PC-9 (cell line): Measurements from ENCODE around the gene CRYBG1. TPM values are rescaled to one million over a fixed set of nuclear protein-coding genes. Genes with fewer than 3 reads are reported as not detected.

Source experiments
- BruUV-seq: library from RNA; stranded (reverse); fragments of 400-500 nt; replicated peaks from 2 replicates; lab custom pipeline; 2021; lab: Mats Ljungman, UMichigan
- CTCF ChIA-PET: fragments of 300-600 bp; sonication (Branson Sonifier 250); formaldehyde crosslinking; loops from one replicate; lab custom pipeline; 2022; ENCODE audit warnings: antibody characterized with exemption; lab: Charles Lee
- POLR2A ChIA-PET: fragments of 300-600 bp; sonication (Branson Sonifier 250); formaldehyde crosslinking; loops from one replicate; lab custom pipeline; 2022; ENCODE audit warnings: antibody characterized with exemption; ENCODE audit not compliant: unreplicated experiment; lab: Charles Lee
- DNase-seq, 2 experiments: peaks; one replicate each; pipeline versions ENCODE4 v3.0.0 to v3.0.0-alpha.2; 2015 to 2022; ENCODE audit warnings: mixed read lengths in 1 of 2
- H2AFZ ChIP-seq: fragments of 200-600 bp; sonication (generic); 2 replicates; pipeline ENCODE4 v1.8.1; 2017; ENCODE audit warnings: antibody characterized with exemption
- H3F3A ChIP-seq: fragments of 200-600 bp; sonication (generic); 2 replicates; pipeline ENCODE4 v1.8.1; 2017; ENCODE audit warnings: antibody characterized with exemption, mild to moderate bottlenecking, low read depth; ENCODE audit not compliant: insufficient read depth
- H3K27ac ChIP-seq: fragments of 200-600 bp; sonication (generic); 2 replicates; pipeline ENCODE4 v1.6.1; 2016; ENCODE audit warnings: mixed run types
- H3K27me3 ChIP-seq: fragments of 200-600 bp; sonication (generic); 2 replicates; pipeline ENCODE4 v1.6.1; 2016; ENCODE audit warnings: low read depth, mixed run types; ENCODE audit not compliant: insufficient read depth
- H3K36me3 ChIP-seq: fragments of 200-600 bp; sonication (generic); 2 replicates; pipeline ENCODE4 v1.6.1; 2016; ENCODE audit warnings: low read depth, mixed run types
- H3K4me1 ChIP-seq: fragments of 200-600 bp; sonication (generic); replicated peaks from 2 replicates; pipeline ENCODE4 v1.6.1; 2016; ENCODE audit warnings: mixed run types; ENCODE audit not compliant: insufficient read depth
- H3K4me2 ChIP-seq: fragments of 200-600 bp; sonication (generic); 2 replicates; pipeline ENCODE4 v1.6.1; 2017; ENCODE audit warnings: mixed run types
- H3K4me3 ChIP-seq: fragments of 200-600 bp; sonication (generic); 2 replicates; pipeline ENCODE4 v1.6.1; 2016; ENCODE audit warnings: mixed run types
- H3K79me2 ChIP-seq: fragments of 200-600 bp; sonication (generic); 2 replicates; pipeline ENCODE4 v1.6.1; 2017; ENCODE audit warnings: low read depth, mixed run types
- H3K9me2 ChIP-seq: fragments of 200-600 bp; sonication (generic); 2 replicates; pipeline ENCODE4 v1.8.1; 2017; ENCODE audit warnings: mild to moderate bottlenecking; ENCODE audit not compliant: insufficient read depth
- H3K9me3 ChIP-seq: fragments of 200-600 bp; sonication (generic); 2 replicates; pipeline ENCODE4 v1.8.1; 2016; ENCODE audit warnings: low read depth; ENCODE audit not compliant: insufficient read depth
- H4K20me1 ChIP-seq: fragments of 200-600 bp; sonication (generic); 2 replicates; pipeline ENCODE4 v1.8.1; 2017; ENCODE audit not compliant: insufficient read depth
- CTCF ChIP-seq: fragments of 200-600 bp; sonication (generic); conservative IDR thresholded peaks from 2 replicates; pipeline ENCODE4 v1.6.1; 2017; ENCODE audit warnings: mixed run types, antibody characterized with exemption, mild to moderate bottlenecking, moderate library complexity
- EZH2 ChIP-seq: fragments of 200-600 bp; sonication (generic); IDR thresholded peaks from 2 replicates; pipeline ENCODE4 v1.8.0; 2017; ENCODE audit warnings: antibody characterized with exemption, low read depth
- intact Hi-C: fragments of 100-400 bp; cut with micrococcal nuclease; formaldehyde crosslinking; loops from one replicate; pipeline ENCODE4 v1.10.0; 2022; ENCODE audit not compliant: unreplicated experiment
- total RNA-seq: library from RNA; stranded (reverse); gene quantifications from 2 replicates; pipeline ENCODE4 v1.2.3, GENCODE V29; 2021

CRYBG1 gene
- total RNA-seq, 1 experiment from 2014 or later, result 49.3 TPM

DNA sequence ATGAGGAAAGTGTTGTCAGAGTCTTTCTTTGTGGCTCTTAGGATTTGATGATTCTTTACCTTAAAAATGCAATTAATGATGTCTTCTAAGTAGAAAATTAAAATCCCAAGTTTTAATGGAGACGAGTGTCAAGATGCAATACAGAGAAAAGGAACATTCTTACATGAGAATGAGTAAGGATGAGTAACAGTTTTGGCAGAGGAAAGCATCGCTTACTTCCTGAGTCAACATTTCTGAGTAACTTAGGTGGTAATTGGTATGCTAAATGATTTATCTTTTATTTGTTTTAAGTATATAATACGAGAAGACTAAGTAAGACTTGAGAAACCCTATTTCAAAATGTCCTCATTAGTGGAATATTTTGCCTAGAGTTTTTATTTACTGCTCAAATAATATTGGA is 167.5 kb downstream of the CRYBG1 start:
- peak in 1 of 2 experiments; percentile 95 for DNase-seq
- Histone ChIP-seq H3K27ac (peak overlapping the region; percentile 98), H2AFZ (peak overlapping the region; percentile 62), H3K4me1 (peaks cover 54% of the 10 kb centered on the region), H3K4me2 (peak overlapping the region; percentile 69), H3K36me3 (peaks cover 23% of the 10 kb centered on the region), H3F3A (peaks cover 25% of the 10 kb centered on the region), H3K4me3 (peak overlapping the region; percentile 35; the same call in 1 of the 2 replicates), H3K27me3 (no peaks in the 10 kb centered on the region), H3K79me2 (no peaks in the 10 kb centered on the region; the same call in 1 of the 2 replicates), H3K9me3 (no peaks in the 10 kb centered on the region; the same call in 1 of the 2 replicates), H3K9me2 (0 out of 2 replicates have a peak, but pooled peaks cover 8% of the 10 kb centered on the region), H4K20me1 (no peaks in the 10 kb centered on the region)
- BruUV-seq, result no TSS peak
- intact Hi-C loops, result no loop called here
- ChIA-PET CTCF (no interaction called here), POLR2A (interaction anchor here (0.6 kb wide), 1 partner anchor 13 kb away, joined by 11 read pairs; no protein-coding TSS in a partner anchor)
- TF ChIP-seq CTCF (no peak), EZH2 (no peak)

GRCh38 chr6:106528521-106528920 is 168.0 kb downstream of the CRYBG1 start:
- intact Hi-C loops, result no loop called here
- no TSS peak for BruUV-seq
- peak overlapping the region; percentile 69 for H3K4me2 ChIP-seq
- CTCF ChIA-PET, result no interaction called here
- H3K27me3 ChIP-seq, result no peaks in the 10 kb centered on the region
- H2AFZ ChIP-seq, result peak overlapping the region; percentile 62
- peaks cover 25% of the 10 kb centered on the region for H3F3A ChIP-seq
- H3K36me3 ChIP-seq, result peaks cover 23% of the 10 kb centered on the region
- 0 out of 2 replicates have a peak, but pooled peaks cover 8% of the 10 kb centered on the region for H3K9me2 ChIP-seq
- H3K4me1 ChIP-seq, result peaks cover 55% of the 10 kb centered on the region
- peak overlapping the region; percentile 35; the same call in 1 of the 2 replicates for H3K4me3 ChIP-seq
- H3K27ac ChIP-seq, result peak overlapping the region; percentile 98
- POLR2A ChIA-PET, result no interaction called here
- DNase-seq, result no peak
- H3K9me3 ChIP-seq, result no peaks in the 10 kb centered on the region; the same call in 1 of the 2 replicates
- TF ChIP-seq CTCF (no peak), EZH2 (no peak)
- H3K79me2 ChIP-seq, result no peaks in the 10 kb centered on the region; the same call in 1 of the 2 replicates
- H4K20me1 ChIP-seq, result no peaks in the 10 kb centered on the region

DNA sequence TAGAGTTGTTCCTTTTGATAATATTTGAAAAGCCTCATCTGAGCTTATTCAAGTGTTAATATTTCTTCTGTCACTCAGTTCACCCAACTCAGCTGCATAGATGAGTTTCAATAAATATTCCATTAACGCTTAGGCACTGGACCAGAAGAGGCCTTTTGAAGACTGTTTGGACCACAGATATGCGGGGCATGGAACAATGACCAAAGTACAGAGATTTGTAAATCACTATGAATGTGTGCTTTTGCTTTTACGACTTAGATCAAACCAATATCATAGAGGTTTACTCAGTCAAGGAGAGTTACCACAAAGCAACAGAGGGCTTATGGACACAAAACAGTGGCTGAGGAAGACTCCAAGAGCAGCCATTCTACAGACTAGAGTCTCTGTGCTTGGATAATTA is 168.9 kb downstream of the CRYBG1 start:
- Histone ChIP-seq H3K9me2 (0 out of 2 replicates have a peak, but pooled peaks cover 8% of the 10 kb centered on the region), H3K4me3 (no peak overlapping the region), H3K4me2 (no peak overlapping the region), H4K20me1 (no peaks in the 10 kb centered on the region), H3K9me3 (no peaks in the 10 kb centered on the region; the same call in 1 of the 2 replicates), H3K36me3 (peaks cover 23% of the 10 kb centered on the region), H3K27me3 (no peaks in the 10 kb centered on the region), H3K4me1 (peaks cover 58% of the 10 kb centered on the region), H3F3A (peaks cover 31% of the 10 kb centered on the region), H2AFZ (no peak overlapping the region), H3K27ac (peak overlapping the region; percentile 98), H3K79me2 (no peaks in the 10 kb centered on the region; the same call in 1 of the 2 replicates)
- no peak for DNase-seq
- ChIA-PET CTCF (no interaction called here), POLR2A (no interaction called here)
- no TSS peak for BruUV-seq
- intact Hi-C loops, result no loop called here
- TF ChIP-seq EZH2 (no peak), CTCF (no peak)
